ENCODE results near the gene UTS2B. TPM values are rescaled to one million over a fixed set of nuclear protein-coding genes. Genes with fewer than 3 reads are reported as not detected.

The UTS2B gene
- total RNA-seq, 2 experiments from 2014 or later: not detected

- CTCF ChIA-PET: no interaction called here
- H3K4me3 Mint-ChIP-seq: no peak overlapping the region
- peaks cover 15% of the 10 kb centered on the region for H3K4me1 Mint-ChIP-seq (ENCODE audit: low read depth)
- no peaks in the 10 kb centered on the region for H3K27me3 Mint-ChIP-seq
- POLR2A ChIA-PET: no interaction called here
- no peak for DNase-seq
- H3K27ac Mint-ChIP-seq: no peak overlapping the region
- peaks cover 6% of the 10 kb centered on the region for H3K36me3 Mint-ChIP-seq
- intact Hi-C loops (cut with micrococcal nuclease): no loop called here
- no peaks in the 10 kb centered on the region for H3K9me3 Mint-ChIP-seq
Observed at GRCh38 chr3:191362524-191363090, 32.3 kb upstream of the UTS2B start.

- POLR2A ChIA-PET: no interaction called here
- no peaks in the 10 kb centered on the region for H3K27me3 Mint-ChIP-seq
- intact Hi-C loops (cut with micrococcal nuclease): no loop called here
- DNase-seq: no peak
- peaks cover 15% of the 10 kb centered on the region for H3K4me1 Mint-ChIP-seq (ENCODE audit: low read depth)
- peaks cover 6% of the 10 kb centered on the region for H3K36me3 Mint-ChIP-seq
- CTCF ChIA-PET: no interaction called here
- H3K9me3 Mint-ChIP-seq: no peaks in the 10 kb centered on the region
- no peak overlapping the region for H3K27ac Mint-ChIP-seq
- H3K4me3 Mint-ChIP-seq: no peak overlapping the region
Observed at GRCh38 chr3:191362037-191362436, 31.7 kb upstream of the UTS2B start.

- no peaks in the 10 kb centered on the region for H3K27me3 Mint-ChIP-seq
- intact Hi-C loops (cut with micrococcal nuclease): no loop called here
- H3K36me3 Mint-ChIP-seq: peaks cover 6% of the 10 kb centered on the region
- H3K4me3 Mint-ChIP-seq: no peak overlapping the region
- no peaks in the 10 kb centered on the region for H3K9me3 Mint-ChIP-seq
- DNase-seq: no peak
- ChIA-PET CTCF (no interaction called here), POLR2A (no interaction called here)
- peaks cover 15% of the 10 kb centered on the region for H3K4me1 Mint-ChIP-seq (ENCODE audit: low read depth)
- H3K27ac Mint-ChIP-seq: no peak overlapping the region
Observed at GRCh38 chr3:191361456-191361855, 31.1 kb upstream of the UTS2B start.

- intact Hi-C loops (cut with micrococcal nuclease): no loop called here
- no peaks in the 10 kb centered on the region for H3K9me3 Mint-ChIP-seq
- DNase-seq: no peak
Observed at GRCh38 chr3:191360620-191361019, 30.3 kb upstream of the UTS2B start.

GRCh38 chr3:191358929-191359328 lies 28.6 kb upstream of the UTS2B start:
- ChIA-PET POLR2A (interaction anchor here (1.0 to 1.4 kb wide), 2 partner anchors 30 to 38 kb away, joined by 3 read pairs; partner anchors contain the start of gene CCDC50), CTCF (interaction anchor here (1.2 kb wide), 1 partner anchor 29 kb away, joined by 4 read pairs; no protein-coding TSS in a partner anchor)
- H3K27me3 Mint-ChIP-seq: no peaks in the 10 kb centered on the region
- H3K9me3 Mint-ChIP-seq: no peaks in the 10 kb centered on the region
- H3K4me1 Mint-ChIP-seq (ENCODE audit: low read depth): peaks cover 18% of the 10 kb centered on the region
- no peak overlapping the region for H3K4me3 Mint-ChIP-seq
- no peak overlapping the region for H3K27ac Mint-ChIP-seq
- DNase-seq: no peak
- H3K36me3 Mint-ChIP-seq: peaks cover 6% of the 10 kb centered on the region
- intact Hi-C loops (cut with micrococcal nuclease): loop anchor here (2.0 kb wide), 1 partner anchor 20 kb away; no protein-coding TSS in a partner anchor

More at GRCh38 chr3:191360620-191361019, 30.3 kb upstream of the UTS2B start:
- H3K27me3 Mint-ChIP-seq: no peaks in the 10 kb centered on the region
- H3K4me3 Mint-ChIP-seq: no peak overlapping the region
- H3K36me3 Mint-ChIP-seq: peaks cover 6% of the 10 kb centered on the region
- no peak overlapping the region for H3K27ac Mint-ChIP-seq
- ChIA-PET CTCF (no interaction called here), POLR2A (no interaction called here)
- H3K4me1 Mint-ChIP-seq (ENCODE audit: low read depth): peaks cover 17% of the 10 kb centered on the region

GRCh38 chr3:191357909-191358308 lies 27.6 kb upstream of the UTS2B start:
- Mint-ChIP-seq H3K36me3 (peaks cover 6% of the 10 kb centered on the region), H3K4me1 (ENCODE audit: low read depth) (peaks cover 18% of the 10 kb centered on the region), H3K27ac (no peak overlapping the region), H3K4me3 (no peak overlapping the region), H3K9me3 (no peaks in the 10 kb centered on the region), H3K27me3 (no peaks in the 10 kb centered on the region)
- ChIA-PET CTCF (no interaction called here), POLR2A (interaction anchor here (1.4 kb wide), 1 partner anchor 29 kb away, joined by 3 read pairs; the partner anchor contains the start of gene CCDC50)
- intact Hi-C loops (cut with micrococcal nuclease): loop anchor here (2.0 kb wide), 1 partner anchor 19 kb away; no protein-coding TSS in a partner anchor
- DNase-seq: no peak

GRCh38 chr3:191356631-191357439 lies 26.5 kb upstream of the UTS2B start:
- Mint-ChIP-seq H3K27me3 (no peaks in the 10 kb centered on the region), H3K4me1 (ENCODE audit: low read depth) (peaks cover 18% of the 10 kb centered on the region), H3K4me3 (no peak overlapping the region), H3K9me3 (no peaks in the 10 kb centered on the region), H3K27ac (no peak overlapping the region), H3K36me3 (peaks cover 6% of the 10 kb centered on the region)
- ChIA-PET CTCF (no interaction called here), POLR2A (no interaction called here)
- DNase-seq: no peak
- intact Hi-C loops (cut with micrococcal nuclease): no loop called here

GRCh38 chr3:191355406-191355805 lies 25.1 kb upstream of the UTS2B start:
- Mint-ChIP-seq H3K36me3 (peaks cover 6% of the 10 kb centered on the region), H3K27ac (no peak overlapping the region), H3K27me3 (no peaks in the 10 kb centered on the region), H3K4me1 (ENCODE audit: low read depth) (peaks cover 18% of the 10 kb centered on the region), H3K9me3 (no peaks in the 10 kb centered on the region), H3K4me3 (no peak overlapping the region)
- ChIA-PET CTCF (interaction anchor here (1.2 kb wide), 1 partner anchor 19 kb away, joined by 3 read pairs; no protein-coding TSS in a partner anchor), POLR2A (no interaction called here)
- intact Hi-C loops (cut with micrococcal nuclease): no loop called here
- no peak for DNase-seq

- Mint-ChIP-seq H3K4me3 (no peak overlapping the region), H3K9me3 (no peaks in the 10 kb centered on the region), H3K27ac (no peak overlapping the region), H3K27me3 (no peaks in the 10 kb centered on the region), H3K4me1 (ENCODE audit: low read depth) (peaks cover 5% of the 10 kb centered on the region), H3K36me3 (peaks cover under 1% of the 10 kb centered on the region)
- intact Hi-C loops (cut with micrococcal nuclease): no loop called here
- DNase-seq: no peak
- POLR2A ChIA-PET: no interaction called here
- CTCF ChIA-PET: no interaction called here
Observed at GRCh38 chr3:191353022-191353777, 22.9 kb upstream of the UTS2B start.

- POLR2A ChIA-PET: no interaction called here
- H3K36me3 Mint-ChIP-seq: no peaks in the 10 kb centered on the region
- H3K27me3 Mint-ChIP-seq: no peaks in the 10 kb centered on the region
- H3K4me1 Mint-ChIP-seq (ENCODE audit: low read depth): peaks cover 2% of the 10 kb centered on the region
- H3K9me3 Mint-ChIP-seq: no peaks in the 10 kb centered on the region
- intact Hi-C loops (cut with micrococcal nuclease): no loop called here
- H3K4me3 Mint-ChIP-seq: no peak overlapping the region
- CTCF ChIA-PET: no interaction called here
- no peak overlapping the region for H3K27ac Mint-ChIP-seq
- no peak for DNase-seq
Observed at GRCh38 chr3:191352014-191352413, 21.7 kb upstream of the UTS2B start.

GRCh38 chr3:191350396-191351090 lies 20.2 kb upstream of the UTS2B start:
- no peak overlapping the region for H3K4me3 Mint-ChIP-seq
- intact Hi-C loops (cut with micrococcal nuclease): no loop called here
- H3K9me3 Mint-ChIP-seq: no peaks in the 10 kb centered on the region
- peaks cover under 1% of the 10 kb centered on the region for H3K4me1 Mint-ChIP-seq (ENCODE audit: low read depth)
- CTCF ChIA-PET: no interaction called here
- no peaks in the 10 kb centered on the region for H3K27me3 Mint-ChIP-seq
- no peaks in the 10 kb centered on the region for H3K36me3 Mint-ChIP-seq
- H3K27ac Mint-ChIP-seq: no peak overlapping the region
- POLR2A ChIA-PET: no interaction called here
- no peak for DNase-seq

GRCh38 chr3:191348098-191348497 lies 17.8 kb upstream of the UTS2B start:
- intact Hi-C loops (cut with micrococcal nuclease): no loop called here
- no peaks in the 10 kb centered on the region for H3K27me3 Mint-ChIP-seq
- CTCF ChIA-PET: no interaction called here
- H3K9me3 Mint-ChIP-seq: peaks cover 2% of the 10 kb centered on the region
- no peaks in the 10 kb centered on the region for H3K36me3 Mint-ChIP-seq
- peaks cover 4% of the 10 kb centered on the region for H3K4me1 Mint-ChIP-seq (ENCODE audit: low read depth)
- DNase-seq: no peak
- no peak overlapping the region for H3K4me3 Mint-ChIP-seq
- POLR2A ChIA-PET: no interaction called here
- no peak overlapping the region for H3K27ac Mint-ChIP-seq

Measured in activated CD4-positive, alpha-beta memory T cell treated with anti-CD3 and anti-CD28 coated beads for 36 hours (primary cell).